A673 (cell line): ENCODE measurements around the gene CD4. TPM values are rescaled to one million over a fixed set of nuclear protein-coding genes. Genes with fewer than 3 reads are reported as not detected.
A peak's percentile ranks its signal among the peaks of the same experiment; 100 is the strongest.

ENCODE experiments used
- BruUV-seq: library from RNA; stranded (reverse); fragments of 400-500 nt; replicated peaks from 2 replicates; lab custom pipeline; 2021; lab: Mats Ljungman, UMichigan
- CTCF ChIA-PET: fragments of 300-600 bp; sonication (Branson Sonifier 250); formaldehyde crosslinking; loops from one replicate; lab custom pipeline; 2022; ENCODE audit warnings: antibody characterized with exemption; lab: Charles Lee
- POLR2A ChIA-PET: fragments of 300-600 bp; sonication (Branson Sonifier 250); formaldehyde crosslinking; loops from one replicate; lab custom pipeline; 2022; ENCODE audit warnings: antibody characterized with exemption; ENCODE audit not compliant: low non-redundant PET; lab: Charles Lee
- DNase-seq: peaks from one replicate; pipeline ENCODE4 v3.0.0-alpha.2; 2015; ENCODE audit warnings: low spot score
- H3K27ac ChIP-seq: fragments of 200-600 bp; sonication (generic); 2 replicates; pipeline ENCODE4 v1.5.1; 2016; ENCODE audit warnings: mixed run types, low read depth, mild to moderate bottlenecking, mixed read lengths, antibody characterized with exemption, low read length; ENCODE audit not compliant: poor library complexity, severe bottlenecking
- H3K27me3 ChIP-seq: fragments of 200-600 bp; sonication (generic); replicated peaks from 2 replicates; pipeline ENCODE4 v1.6.1; 2017; ENCODE audit warnings: mixed run types, low read depth, mild to moderate bottlenecking, mixed read lengths, antibody characterized with exemption, low read length; ENCODE audit not compliant: insufficient read depth, poor library complexity
- H3K36me3 ChIP-seq: fragments of 200-600 bp; sonication (generic); 2 replicates; pipeline ENCODE4 v1.6.1; 2016; ENCODE audit warnings: mixed run types, mild to moderate bottlenecking, mixed read lengths, antibody characterized with exemption, low read length; ENCODE audit not compliant: insufficient read depth, poor library complexity, severe bottlenecking
- H3K4me1 ChIP-seq: fragments of 200-600 bp; sonication (generic); 2 replicates; pipeline ENCODE4 v1.6.1; 2017; ENCODE audit warnings: mixed run types, mild to moderate bottlenecking, mixed read lengths, antibody characterized with exemption, low read length; ENCODE audit not compliant: insufficient read depth, poor library complexity, severe bottlenecking
- H3K4me3 ChIP-seq: fragments of 200-600 bp; sonication (generic); 2 replicates; pipeline ENCODE4 v1.5.1; 2016; ENCODE audit warnings: low read depth, mixed run types, mild to moderate bottlenecking, mixed read lengths, low read length; ENCODE audit not compliant: poor library complexity, severe bottlenecking
- H3K9me3 ChIP-seq: fragments of 200-600 bp; sonication (generic); 2 replicates; pipeline ENCODE4 v1.6.1; 2016; ENCODE audit warnings: mixed run types, low read depth, mild to moderate bottlenecking, mixed read lengths, antibody characterized with exemption, low read length; ENCODE audit not compliant: poor library complexity, severe bottlenecking
- EZH2 ChIP-seq: fragments of 200-600 bp; sonication (generic); IDR thresholded peaks from 2 replicates; pipeline ENCODE4 v1.6.1; 2017; ENCODE audit warnings: borderline replicate concordance, low read depth, mild to moderate bottlenecking, mixed read lengths, antibody characterized with exemption, low read length; ENCODE audit not compliant: poor library complexity, severe bottlenecking
- intact Hi-C: fragments of 100-400 bp; cut with micrococcal nuclease; formaldehyde crosslinking; loops from one replicate; pipeline ENCODE4 v1.10.0; 2022; ENCODE audit not compliant: unreplicated experiment
- total RNA-seq: library from RNA; stranded (reverse); gene quantifications from 2 replicates; pipeline ENCODE4 v1.2.3, GENCODE V29; 2021
- TF ChIP-seq, protein P1 (sequence below): fragments of 300-800, 200-600 bp; sonication (generic); conservative IDR thresholded peaks from 2 replicates; pipeline ENCODE4 v1.5.1; 2017; ENCODE audit warnings: low read depth, mild to moderate bottlenecking, antibody characterized with exemption, low read length, moderate library complexity, mixed read lengths

CD4 gene
- total RNA-seq, 1 experiment from 2014 or later = not detected

DNA sequence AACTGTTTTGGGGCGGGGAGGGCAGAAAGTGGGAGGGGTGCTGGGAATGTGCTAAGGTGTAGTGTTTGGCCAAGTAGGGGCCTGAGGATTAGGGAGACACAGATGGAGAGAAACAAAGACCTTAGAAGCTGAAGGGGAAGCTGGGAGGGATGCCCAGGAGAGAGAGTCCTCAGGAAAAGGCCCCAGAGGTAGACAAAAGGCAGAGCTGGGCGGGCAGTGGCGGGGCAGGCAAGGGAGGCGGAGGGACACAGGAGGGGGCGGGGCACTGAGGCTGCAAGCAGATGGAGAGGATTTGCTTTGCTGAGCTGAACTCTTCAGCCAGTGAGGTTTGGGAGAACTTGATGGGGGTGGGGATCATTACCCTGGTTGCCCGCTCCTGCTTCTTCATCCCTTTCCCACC is 20.3 kb upstream of the CD4 start:
- H3K4me3 ChIP-seq = peak overlapping the region; percentile 97
- no peaks in the 10 kb centered on the region for H3K9me3 ChIP-seq
- peak overlapping the region; percentile 88 for H3K27ac ChIP-seq
- DNase-seq = peak; percentile 55
- H3K27me3 ChIP-seq = no peaks in the 10 kb centered on the region
- TF ChIP-seq EZH2 = no peak
- TF ChIP-seq, protein P1, sequence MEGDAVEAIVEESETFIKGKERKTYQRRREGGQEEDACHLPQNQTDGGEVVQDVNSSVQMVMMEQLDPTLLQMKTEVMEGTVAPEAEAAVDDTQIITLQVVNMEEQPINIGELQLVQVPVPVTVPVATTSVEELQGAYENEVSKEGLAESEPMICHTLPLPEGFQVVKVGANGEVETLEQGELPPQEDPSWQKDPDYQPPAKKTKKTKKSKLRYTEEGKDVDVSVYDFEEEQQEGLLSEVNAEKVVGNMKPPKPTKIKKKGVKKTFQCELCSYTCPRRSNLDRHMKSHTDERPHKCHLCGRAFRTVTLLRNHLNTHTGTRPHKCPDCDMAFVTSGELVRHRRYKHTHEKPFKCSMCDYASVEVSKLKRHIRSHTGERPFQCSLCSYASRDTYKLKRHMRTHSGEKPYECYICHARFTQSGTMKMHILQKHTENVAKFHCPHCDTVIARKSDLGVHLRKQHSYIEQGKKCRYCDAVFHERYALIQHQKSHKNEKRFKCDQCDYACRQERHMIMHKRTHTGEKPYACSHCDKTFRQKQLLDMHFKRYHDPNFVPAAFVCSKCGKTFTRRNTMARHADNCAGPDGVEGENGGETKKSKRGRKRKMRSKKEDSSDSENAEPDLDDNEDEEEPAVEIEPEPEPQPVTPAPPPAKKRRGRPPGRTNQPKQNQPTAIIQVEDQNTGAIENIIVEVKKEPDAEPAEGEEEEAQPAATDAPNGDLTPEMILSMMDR = no peak
- no TSS peak for BruUV-seq
- CTCF ChIA-PET = no interaction called here
- H3K4me1 ChIP-seq = peaks cover 32% of the 10 kb centered on the region
- peaks cover 24% of the 10 kb centered on the region for H3K36me3 ChIP-seq
- intact Hi-C loops = loop anchor here (5.0 to 10.0 kb wide), 2 partner anchors 58 to 196 kb away; partner anchors contain the start of gene P3H3
- POLR2A ChIA-PET = interaction anchor here (0.7 kb wide), 1 partner anchor 430 kb away, joined by 4 read pairs; no protein-coding TSS in a partner anchor

DNA sequence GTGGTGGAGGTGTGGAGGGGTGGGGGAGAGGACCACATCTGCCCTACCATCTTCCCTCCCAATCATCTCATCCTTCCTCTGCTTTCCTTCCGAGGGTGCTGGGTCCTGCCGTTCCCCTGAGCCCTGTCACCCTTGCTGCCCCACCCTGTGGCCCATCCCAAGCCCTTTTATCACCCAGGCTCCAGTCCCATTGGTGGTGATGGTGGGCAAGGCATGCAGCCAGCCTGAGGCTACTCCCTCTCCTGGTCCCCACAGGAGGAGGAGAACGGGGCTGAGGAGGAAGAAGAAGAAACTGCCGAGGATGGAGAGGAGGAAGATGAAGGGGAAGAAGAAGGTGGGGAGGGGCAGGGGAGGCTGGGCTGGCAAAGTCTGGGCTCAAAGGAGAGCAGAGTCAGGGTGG is 19.7 kb upstream of the CD4 start:
- H3K36me3 ChIP-seq = peaks cover 28% of the 10 kb centered on the region
- peak overlapping the region; percentile 29 for H3K27ac ChIP-seq
- H3K9me3 ChIP-seq = no peaks in the 10 kb centered on the region
- TF ChIP-seq EZH2 = no peak
- TF ChIP-seq, protein P1 = no peak
- BruUV-seq = no TSS peak
- H3K4me3 ChIP-seq = no peak overlapping the region
- H3K4me1 ChIP-seq = peaks cover 29% of the 10 kb centered on the region
- POLR2A ChIA-PET = interaction anchor here (0.7 kb wide), 1 partner anchor 430 kb away, joined by 4 read pairs; no protein-coding TSS in a partner anchor
- DNase-seq = no peak
- H3K27me3 ChIP-seq = no peaks in the 10 kb centered on the region
- CTCF ChIA-PET = no interaction called here
- intact Hi-C loops = loop anchor here (5.0 to 10.0 kb wide), 2 partner anchors 58 to 195 kb away; partner anchors contain the start of gene P3H3

DNA sequence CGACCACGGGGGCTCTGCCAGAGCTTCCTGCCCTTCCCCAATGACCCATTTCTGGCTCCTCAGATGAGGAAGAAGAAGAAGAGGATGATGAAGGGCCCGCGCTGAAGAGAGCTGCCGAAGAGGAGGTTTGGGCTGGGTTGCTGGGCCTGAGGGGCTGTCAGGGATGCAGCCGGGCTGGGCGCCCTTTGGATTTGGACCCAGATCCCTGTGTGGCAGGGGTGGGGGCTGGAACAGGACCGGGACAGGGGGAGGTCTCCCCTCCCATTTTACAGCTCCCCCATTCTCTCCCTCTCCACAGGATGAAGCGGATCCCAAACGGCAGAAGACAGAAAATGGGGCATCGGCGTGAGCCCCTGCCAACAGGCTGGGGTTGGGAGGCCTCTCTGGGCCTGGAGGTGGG is 19.2 kb upstream of the CD4 start:
- no TSS peak for BruUV-seq
- intact Hi-C loops = no loop called here
- TF ChIP-seq, protein P1 = no peak
- no peak for TF ChIP-seq EZH2
- H3K36me3 ChIP-seq = peaks cover 31% of the 10 kb centered on the region
- H3K27ac ChIP-seq = peak overlapping the region; percentile 40
- no peaks in the 10 kb centered on the region for H3K9me3 ChIP-seq
- H3K27me3 ChIP-seq = no peaks in the 10 kb centered on the region
- no peak overlapping the region for H3K4me3 ChIP-seq
- H3K4me1 ChIP-seq = peaks cover 25% of the 10 kb centered on the region
- CTCF ChIA-PET = no interaction called here
- POLR2A ChIA-PET = no interaction called here
- no peak for DNase-seq
